NCI-H1105 treated with DMSO at 0.1 percent for 48 hours (cell line): ENCODE data around the gene CLEC1A.
"Not testable (repeated sequence)": the region's sequence is repeated elsewhere in the genome, so short reads cannot be mapped to it uniquely, and the experiment has no call there.

ENCODE experiments used
- DNase-seq: peaks from one replicate; lab custom pipeline; 2025; lab: John Stamatoyannopoulos, UW

The CLEC1A gene

DNA sequence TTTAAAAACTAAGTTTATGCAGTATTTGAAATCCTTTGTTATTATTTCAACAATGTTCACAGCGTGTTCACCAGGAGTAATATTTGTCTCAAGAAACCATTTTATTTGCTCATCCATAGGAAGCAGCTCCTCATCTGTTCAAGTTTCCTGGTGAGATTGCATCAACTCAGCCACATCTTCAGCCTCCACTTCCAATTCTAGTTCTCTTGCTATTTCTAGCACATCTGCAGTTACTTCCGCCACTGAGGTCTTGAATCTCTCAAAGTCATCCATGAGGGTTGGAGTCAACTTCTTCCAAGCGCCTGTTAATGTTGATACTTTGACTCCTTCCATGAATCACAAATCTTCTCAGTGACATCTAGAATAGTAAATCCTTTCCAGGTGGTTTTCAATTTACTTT is 50.3 kb downstream of the CLEC1A start:
- no peak for DNase-seq

GRCh38 chr12:10042167-10042566 is 56.6 kb downstream of the CLEC1A start:
- DNase-seq, result no peak

DNA sequence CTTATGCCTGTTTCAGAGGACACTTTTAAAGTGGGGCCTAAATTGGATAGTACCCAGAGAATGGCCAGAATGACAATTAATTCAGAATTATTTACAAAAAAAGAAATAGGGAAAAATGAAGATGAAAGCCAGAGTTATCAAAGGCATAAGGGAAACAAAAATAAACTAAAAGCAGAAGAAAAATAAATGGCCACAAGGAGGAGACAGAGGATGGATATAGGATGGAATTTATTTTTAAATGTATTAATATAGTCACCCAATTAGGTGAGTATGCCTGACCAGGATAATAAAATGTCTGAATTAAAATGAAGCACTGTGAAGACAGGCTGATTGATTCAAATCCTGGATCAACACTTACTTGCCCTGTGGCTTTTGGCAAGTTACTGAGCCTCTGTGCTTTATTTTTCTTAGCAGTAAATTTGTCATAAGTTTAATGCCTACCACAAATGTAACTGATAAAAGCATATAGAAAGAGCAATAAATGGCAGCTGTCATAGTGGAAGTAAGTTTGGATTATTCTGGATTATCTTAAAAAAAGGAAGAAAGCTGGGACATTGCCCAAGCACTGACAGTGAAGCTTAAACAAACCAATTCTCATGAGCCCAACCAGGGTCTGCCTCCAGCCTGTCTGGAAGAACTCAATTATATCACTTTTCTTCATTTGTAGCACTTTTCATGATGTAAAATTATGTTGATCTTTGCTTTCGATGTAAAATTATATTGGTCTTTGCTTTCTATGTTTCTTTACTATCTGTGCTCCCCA is 64.8 kb downstream of the CLEC1A start:
- peak; percentile 24 for DNase-seq

- no peak for DNase-seq
Observed at GRCh38 chr12:10031771-10032175, 67.0 kb downstream of the CLEC1A start.

GRCh38 chr12:10031321-10031720 is 67.5 kb downstream of the CLEC1A start:
- no peak for DNase-seq

GRCh38 chr12:10030446-10030845 is 68.3 kb downstream of the CLEC1A start, which contains the start of gene CLEC9A:
TSS of gene CLEC9A (plus strand) at chr12:10030682. CDS start at chr12:10052688, 22,006 bp downstream.
- no peak for DNase-seq

DNA sequence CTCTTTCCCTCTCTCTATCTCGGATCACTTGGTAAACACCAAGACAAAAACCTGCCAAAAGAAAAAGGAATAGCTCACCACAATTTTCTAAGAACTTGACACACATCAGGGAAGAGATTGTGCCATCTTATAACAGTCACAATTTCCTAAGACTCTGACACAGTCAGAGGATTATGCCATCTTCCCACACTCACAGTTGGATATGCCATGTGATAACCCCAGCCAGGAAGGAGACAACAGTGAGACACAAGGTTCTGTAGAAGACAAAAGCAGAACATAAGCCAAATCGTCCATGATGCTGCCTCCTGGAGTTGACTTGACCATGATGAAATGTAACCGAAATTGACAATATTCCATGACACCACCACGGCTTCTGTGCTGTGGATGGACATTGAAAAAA is 71.1 kb downstream of the CLEC1A start:
- no peak for DNase-seq

GRCh38 chr12:10027311-10027710 is 71.5 kb downstream of the CLEC1A start:
- no peak for DNase-seq

GRCh38 chr12:10026666-10027065 is 72.1 kb downstream of the CLEC1A start:
- DNase-seq, result not testable (repeated sequence)

- no peak for DNase-seq
Observed at GRCh38 chr12:10025236-10025635, 73.5 kb downstream of the CLEC1A start.

DNA sequence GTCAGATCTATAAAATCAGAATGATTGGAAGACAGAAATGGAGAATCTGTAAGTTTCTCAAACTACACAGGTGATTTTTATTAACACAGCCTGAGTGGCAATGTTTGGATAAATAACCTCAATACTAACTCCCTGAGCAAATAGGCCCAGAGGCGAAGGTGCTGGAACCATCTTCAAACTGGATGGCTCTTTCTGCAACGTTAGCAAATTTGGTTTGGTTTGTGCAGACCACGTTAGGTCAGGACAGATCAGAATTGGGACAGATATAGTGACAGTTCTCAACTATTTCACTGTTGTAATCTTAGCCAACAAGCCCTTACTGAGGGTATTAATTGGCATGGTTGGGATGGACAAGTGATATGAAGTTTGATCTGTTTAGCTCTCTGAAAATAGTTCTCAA is 77.4 kb downstream of the CLEC1A start:
- DNase-seq, result no peak
